GM18519 (cell line): ENCODE data around the gene SLU7.

Source experiments
- ATAC-seq: cut with Tn5 transposase; IDR thresholded peaks from one replicate; pipeline ENCODE4 v1.9.1; 2021; ENCODE audit warnings: mild to moderate bottlenecking, moderate library complexity; ENCODE audit not compliant: unreplicated experiment, low FRiP score

SLU7 gene

GRCh38 chr5:160418561-160419457 is at the start of gene SLU7:
SLU7 (minus strand) TSS chr5:160419081; CDS start chr5:160415294, 3,787 bp downstream.
- peak; percentile 46 for ATAC-seq

DNA sequence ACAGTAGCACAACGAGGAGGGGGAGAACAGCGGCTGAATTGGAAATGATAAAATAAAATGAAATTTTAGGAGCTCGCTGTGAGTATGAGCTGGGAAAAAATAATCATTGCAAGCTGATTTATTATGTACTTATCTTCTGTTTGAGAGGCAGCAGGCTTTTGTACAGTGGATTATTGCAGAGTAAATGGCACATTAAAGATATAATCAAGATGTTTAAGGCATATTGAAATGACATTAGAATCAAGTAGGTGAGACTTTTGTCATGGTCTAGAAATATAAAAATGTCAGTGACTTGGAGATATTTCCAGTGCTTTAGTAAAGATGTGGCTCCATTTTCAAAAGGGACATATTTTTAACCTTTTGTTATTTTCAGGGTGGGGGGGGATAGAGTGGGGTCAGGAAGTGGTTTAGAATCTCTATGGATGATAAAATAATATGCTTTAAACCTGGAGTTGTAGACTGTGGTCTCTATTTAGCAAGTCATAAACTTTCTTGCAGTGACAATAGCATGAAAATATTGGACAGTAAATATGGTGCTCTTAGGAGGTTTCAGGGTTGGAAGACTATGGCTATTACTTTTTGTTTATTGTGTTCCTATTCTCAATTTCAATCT is 49.6 kb upstream of the SLU7 start:
- no peak for ATAC-seq

DNA sequence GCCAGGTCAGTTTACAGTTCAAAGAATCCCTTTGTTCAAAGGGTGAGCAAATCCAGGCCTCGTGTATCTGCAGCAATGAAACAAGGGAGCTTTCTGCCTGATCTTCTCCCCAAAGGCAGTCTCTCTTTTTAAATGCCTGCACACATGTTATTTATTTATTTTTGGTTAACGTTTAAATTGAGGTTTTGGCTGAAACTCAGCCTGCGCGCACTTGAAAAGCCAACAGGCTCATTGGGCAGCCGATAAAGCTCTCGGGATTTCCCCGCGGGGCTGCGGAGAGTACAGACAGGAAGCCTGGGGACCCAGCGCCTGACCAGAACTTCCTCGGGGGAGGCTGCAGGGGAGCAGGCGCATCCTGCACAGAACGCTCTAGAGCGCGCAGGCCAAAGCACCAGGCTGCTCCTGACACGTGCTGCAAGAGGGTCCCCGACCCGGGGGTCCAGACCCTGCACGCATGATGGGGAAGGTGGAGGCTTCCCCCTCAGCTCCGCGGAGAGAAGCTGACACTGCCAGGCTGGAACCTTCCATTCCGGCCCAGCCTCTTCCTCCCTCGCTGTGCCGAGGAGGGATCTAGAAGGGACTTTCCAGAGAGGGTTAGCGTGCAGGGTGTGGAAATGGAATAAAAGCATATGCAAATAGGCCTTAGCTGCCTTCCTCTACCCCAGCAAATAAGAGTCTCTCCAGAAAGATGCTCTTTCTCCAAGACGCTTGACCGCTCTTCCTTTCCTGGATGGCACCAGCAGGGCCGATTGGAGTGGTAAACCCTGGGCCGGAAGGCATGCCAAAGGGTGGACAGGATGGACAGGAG is 48.9 kb upstream of the SLU7 start:
- peak; percentile 81 for ATAC-seq

- ATAC-seq = no peak
Measured at GRCh38 chr5:160466889-160467554, 48.1 kb upstream of the SLU7 start.

- no peak for ATAC-seq
Measured at GRCh38 chr5:160466116-160466515, 47.2 kb upstream of the SLU7 start.

- ATAC-seq = no peak
Measured at GRCh38 chr5:160464466-160464797, 45.6 kb upstream of the SLU7 start.

- ATAC-seq = no peak
Measured at GRCh38 chr5:160463740-160464465, 45.0 kb upstream of the SLU7 start.

GRCh38 chr5:160463227-160463626 is 44.3 kb upstream of the SLU7 start:
- ATAC-seq = no peak

DNA sequence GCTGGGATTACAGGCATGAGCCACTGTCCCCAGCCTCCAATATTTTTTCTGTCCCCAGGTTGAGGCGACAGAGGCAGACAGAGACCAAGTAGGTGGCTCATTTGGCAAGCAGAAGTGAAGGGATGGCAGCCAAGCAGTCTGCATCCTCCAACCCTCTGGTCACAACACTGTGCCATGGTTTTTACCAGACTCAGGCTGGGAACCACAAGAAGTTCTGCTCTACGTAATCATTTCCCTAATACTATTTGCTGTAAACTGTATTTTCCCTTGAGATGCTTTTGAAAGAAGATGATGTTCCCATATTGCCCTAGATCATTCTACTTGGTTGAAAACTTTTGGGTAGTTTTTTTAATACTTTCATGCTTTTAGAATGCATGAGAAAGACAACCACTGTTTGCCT is 43.3 kb upstream of the SLU7 start:
- no peak for ATAC-seq

GRCh38 chr5:160461378-160461777 is 42.5 kb upstream of the SLU7 start:
- no peak for ATAC-seq

DNA sequence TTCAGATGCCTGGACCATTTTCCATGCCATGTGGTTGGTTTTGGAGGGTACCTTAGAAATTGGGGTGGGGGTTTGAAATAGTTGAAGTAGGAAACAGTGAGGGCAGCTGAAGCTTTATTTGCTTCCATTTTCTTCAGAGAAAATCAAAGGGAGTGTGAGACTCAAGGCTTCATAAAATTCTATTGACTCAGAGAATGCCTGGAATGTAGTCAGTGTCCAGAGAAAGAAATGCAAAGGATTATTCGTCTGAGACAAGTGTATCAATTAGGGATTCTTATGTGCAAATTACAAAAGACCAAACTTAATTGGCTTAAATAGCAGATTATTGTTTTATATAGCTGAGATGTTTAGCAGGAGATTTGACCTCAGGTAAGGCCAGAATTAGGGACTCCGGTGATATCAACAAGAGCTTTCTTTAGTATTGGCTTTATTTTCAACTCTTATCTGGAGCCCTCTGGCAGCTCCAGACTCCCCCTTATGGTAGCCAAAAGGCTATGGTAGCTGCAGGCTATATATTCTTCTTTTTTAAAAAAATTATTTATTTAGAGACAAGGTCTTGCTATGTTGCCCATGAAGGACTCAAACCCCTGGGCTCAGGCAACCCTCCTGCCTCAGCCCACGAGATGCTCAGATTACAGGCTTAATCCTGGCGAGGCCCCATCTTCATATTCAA is 41.6 kb upstream of the SLU7 start:
- ATAC-seq = no peak

DNA sequence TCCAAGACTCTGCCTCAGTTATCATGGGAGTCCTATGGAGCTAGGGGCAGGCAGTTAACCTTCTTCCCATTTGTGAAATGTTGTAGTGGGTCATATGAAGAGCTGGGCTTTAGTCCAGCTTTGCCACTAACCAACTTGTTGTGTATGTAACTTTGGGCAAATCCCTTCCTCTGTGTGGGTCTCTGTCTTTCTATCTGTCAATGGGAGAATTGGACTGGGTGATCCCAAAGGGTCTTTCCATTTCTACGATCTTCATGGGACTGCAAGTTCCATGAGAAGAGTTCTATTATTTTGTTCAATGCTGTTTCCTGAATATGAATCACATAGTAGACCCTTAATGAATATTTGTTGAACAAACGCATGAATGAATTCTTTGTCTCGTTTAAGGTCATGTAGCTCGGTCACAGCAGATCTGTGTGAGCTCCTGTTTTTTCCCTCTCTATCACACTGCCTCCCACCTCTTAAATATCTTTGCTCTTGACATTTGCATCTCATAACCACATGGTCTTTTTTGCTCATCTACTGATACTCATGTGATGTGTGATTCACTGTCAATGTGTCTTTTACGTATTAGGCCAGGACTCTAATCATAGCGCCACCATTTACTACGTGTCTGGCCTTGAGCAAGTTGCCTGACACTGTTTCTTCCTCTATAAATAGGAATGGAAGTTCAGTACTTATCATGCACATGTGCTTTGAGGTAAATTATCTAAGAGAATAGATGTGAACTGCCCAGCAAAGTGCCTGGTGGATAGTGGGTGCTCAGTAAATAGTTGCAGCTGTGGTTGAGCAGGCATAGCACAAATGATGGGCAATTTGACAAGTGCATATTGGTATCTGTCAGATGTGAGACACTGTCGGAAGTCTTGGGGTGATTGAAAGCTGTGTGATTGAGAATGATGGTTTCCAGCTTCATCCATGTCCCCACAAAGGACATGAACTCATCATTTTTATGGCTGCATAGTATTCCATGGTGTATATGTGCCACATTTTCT is 40.2 kb upstream of the SLU7 start:
- ATAC-seq = peak; percentile 85

- ATAC-seq = no peak
Measured at GRCh38 chr5:160457252-160457651, 38.4 kb upstream of the SLU7 start.

DNA sequence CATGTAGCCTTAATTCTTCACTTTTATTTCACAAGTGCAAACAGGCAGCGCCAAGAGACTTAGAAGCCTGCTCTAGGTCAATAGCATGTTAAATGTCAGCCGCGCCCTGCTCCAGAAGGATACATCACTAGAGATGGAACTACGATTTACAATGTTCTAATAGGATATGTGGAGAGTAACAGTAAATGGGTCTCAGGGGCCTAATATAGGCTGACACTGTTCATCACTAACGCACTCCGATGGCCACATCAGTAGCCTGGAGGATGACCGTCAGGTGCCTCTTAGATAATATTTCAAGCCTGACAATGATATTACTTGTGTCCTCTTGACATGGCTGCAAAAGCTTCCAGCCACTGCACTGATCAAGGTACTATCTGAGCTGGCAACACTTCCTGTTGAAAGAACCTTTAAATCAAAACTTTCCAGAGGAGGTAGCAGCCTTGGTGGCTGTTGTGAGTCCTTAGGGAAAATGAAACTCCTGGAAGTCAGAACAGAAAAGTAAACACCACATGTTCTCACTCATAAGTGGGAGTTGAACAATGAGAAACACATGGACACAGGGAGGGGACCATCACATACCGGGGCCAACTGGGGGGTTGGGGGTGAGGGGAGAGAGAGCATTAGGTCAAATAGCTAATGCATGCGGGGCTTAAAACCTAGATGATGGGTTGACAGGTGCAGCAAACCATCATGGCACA is 37.7 kb upstream of the SLU7 start:
- no peak for ATAC-seq

DNA sequence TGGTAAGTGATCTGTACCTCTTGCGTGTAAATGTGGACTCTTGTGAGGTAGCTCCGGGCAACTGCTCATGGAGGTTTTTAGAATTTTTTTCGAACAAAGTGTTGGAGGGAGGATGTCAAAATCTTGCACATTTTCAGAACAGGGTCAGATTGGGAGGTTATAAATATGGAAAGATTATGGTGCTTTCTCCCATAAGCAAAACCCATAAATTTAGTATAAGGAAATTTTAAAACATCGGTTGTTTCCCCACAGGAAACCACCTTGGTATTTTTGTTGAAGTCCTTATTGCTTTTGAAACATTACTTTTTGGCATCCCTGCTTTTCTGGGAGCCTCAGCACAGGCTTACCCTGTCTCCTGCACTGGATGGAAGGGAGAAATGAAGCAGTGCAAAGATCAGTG is 36.7 kb upstream of the SLU7 start:
- no peak for ATAC-seq

GRCh38 chr5:160453751-160454150 is 34.9 kb upstream of the SLU7 start:
- ATAC-seq = no peak

DNA sequence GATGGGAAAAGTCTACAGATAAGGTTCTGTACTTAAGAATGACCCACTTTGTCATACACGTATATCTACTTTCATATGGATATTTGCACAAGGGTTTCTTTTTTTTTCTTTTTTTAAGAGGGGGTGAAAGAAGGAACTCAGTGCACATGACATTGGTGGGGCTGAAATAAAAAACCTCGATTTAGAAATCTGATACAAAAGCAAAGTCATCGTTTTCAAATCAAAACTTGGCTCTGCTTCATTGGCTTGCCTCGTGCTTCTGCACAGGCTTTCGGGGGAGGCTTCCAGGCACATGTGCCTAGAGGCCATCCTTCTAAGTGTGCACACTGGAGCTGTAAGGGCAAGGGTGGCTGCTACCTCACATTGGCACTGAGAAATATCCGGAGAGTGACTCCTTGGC is 33.9 kb upstream of the SLU7 start:
- ATAC-seq = no peak

DNA sequence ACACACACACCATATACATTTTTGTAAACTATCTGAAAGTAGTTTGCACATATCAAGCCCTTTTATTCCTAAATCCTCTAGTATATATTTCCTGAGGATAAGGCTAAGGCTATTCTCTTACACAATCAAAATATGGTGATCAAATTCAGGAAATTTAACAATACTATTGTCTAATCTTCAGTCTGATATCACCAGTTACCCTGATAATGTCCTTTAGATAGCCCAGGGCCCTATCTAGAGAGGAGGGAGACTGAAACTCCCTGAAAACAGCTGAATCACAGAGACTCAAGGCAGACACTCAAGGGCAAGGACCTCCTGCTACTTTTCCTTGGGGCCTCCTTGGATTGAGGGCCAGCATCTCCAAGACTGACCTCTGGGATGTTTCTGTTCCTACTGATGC is 33.2 kb upstream of the SLU7 start:
- no peak for ATAC-seq
